ENCODE data around the gene ATF2. TPM values are rescaled to one million over a fixed set of nuclear protein-coding genes. Genes with fewer than 3 reads are reported as not detected.

Gene ATF2
- total RNA-seq, 1 donor from 2014 or later = 59.9 TPM

- intact Hi-C loops (cut with micrococcal nuclease) = no loop called here
- no peak for TF ChIP-seq CTCF (IDR thresholded peaks at IDR 0.05)
- CTCF ChIA-PET = no interaction called here
Observed at GRCh38 chr2:175074478-175074877, 93.5 kb downstream of the ATF2 start.

DNA sequence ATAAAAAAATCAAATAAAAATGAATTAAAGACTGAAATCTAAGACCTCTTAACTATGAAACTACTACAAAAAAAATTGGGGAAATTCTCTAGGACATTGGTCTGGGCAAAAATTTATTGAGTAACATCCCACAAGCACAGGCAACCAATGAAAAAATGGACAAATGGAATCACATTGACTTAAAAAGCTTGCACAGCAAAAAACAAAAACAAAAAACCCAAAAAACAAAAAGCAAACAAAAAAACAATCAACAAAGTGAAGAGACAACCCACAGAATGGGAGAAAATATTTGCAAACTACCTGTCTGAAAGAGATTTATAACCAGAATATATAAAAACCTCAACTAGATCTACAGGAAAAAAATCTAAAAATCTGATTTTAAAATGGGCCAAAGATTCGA lies 99.5 kb downstream of the ATF2 start:
- POLR2A ChIA-PET = no interaction called here
- CTCF ChIA-PET = no interaction called here
- intact Hi-C loops (cut with micrococcal nuclease) = no loop called here
- DNase-seq (no peak), ATAC-seq (ENCODE audit: low read depth) (no peak)
- H3K4me3 Mint-ChIP-seq = no peak overlapping the region
- no peak overlapping the region for H3K27ac Mint-ChIP-seq
- H3K4me1 Mint-ChIP-seq = no peaks in the 10 kb centered on the region
- H3K9me3 Mint-ChIP-seq = no peaks in the 10 kb centered on the region
- H3K27me3 Mint-ChIP-seq = no peaks in the 10 kb centered on the region
- no peak for TF ChIP-seq CTCF (IDR thresholded peaks at IDR 0.05)
- peaks cover 52% of the 10 kb centered on the region for H3K36me3 Mint-ChIP-seq (ENCODE audit: low read depth)

More at GRCh38 chr2:175074478-175074877, 93.5 kb downstream of the ATF2 start:
- H3K36me3 Mint-ChIP-seq (ENCODE audit: low read depth) = peaks cover 53% of the 10 kb centered on the region
- H3K27me3 Mint-ChIP-seq = no peaks in the 10 kb centered on the region
- H3K27ac Mint-ChIP-seq = no peak overlapping the region
- ATAC-seq (ENCODE audit: low read depth) (no peak), DNase-seq (no peak)
- POLR2A ChIA-PET = no interaction called here
- H3K4me1 Mint-ChIP-seq = no peaks in the 10 kb centered on the region
- H3K9me3 Mint-ChIP-seq = no peaks in the 10 kb centered on the region
- no peak overlapping the region for H3K4me3 Mint-ChIP-seq

GRCh38 chr2:175066411-175066810 lies 101.6 kb downstream of the ATF2 start:
- Mint-ChIP-seq H3K4me3 (no peak overlapping the region), H3K4me1 (no peaks in the 10 kb centered on the region), H3K36me3 (ENCODE audit: low read depth) (peaks cover 49% of the 10 kb centered on the region), H3K27ac (no peak overlapping the region), H3K27me3 (no peaks in the 10 kb centered on the region), H3K9me3 (no peaks in the 10 kb centered on the region)
- intact Hi-C loops (cut with micrococcal nuclease) = no loop called here
- no peak for TF ChIP-seq CTCF (IDR thresholded peaks at IDR 0.05)
- ChIA-PET CTCF (no interaction called here), POLR2A (no interaction called here)
- no peak for ATAC-seq (ENCODE audit: low read depth)
- no peak for DNase-seq

GRCh38 chr2:175064797-175065196 lies 103.2 kb downstream of the ATF2 start:
- H3K36me3 Mint-ChIP-seq (ENCODE audit: low read depth) = peaks cover 44% of the 10 kb centered on the region
- ATAC-seq (ENCODE audit: low read depth) (no peak), DNase-seq (no peak)
- no peaks in the 10 kb centered on the region for H3K27me3 Mint-ChIP-seq
- no peaks in the 10 kb centered on the region for H3K4me1 Mint-ChIP-seq
- H3K27ac Mint-ChIP-seq = no peak overlapping the region
- POLR2A ChIA-PET = no interaction called here
- no peaks in the 10 kb centered on the region for H3K9me3 Mint-ChIP-seq
- CTCF ChIA-PET = no interaction called here
- H3K4me3 Mint-ChIP-seq = no peak overlapping the region
- TF ChIP-seq CTCF (IDR thresholded peaks at IDR 0.05) = no peak
- intact Hi-C loops (cut with micrococcal nuclease) = no loop called here

- intact Hi-C loops (cut with micrococcal nuclease) = no loop called here
- no peak for DNase-seq
- TF ChIP-seq CTCF (IDR thresholded peaks at IDR 0.05) = no peak
- H3K9me3 Mint-ChIP-seq = no peaks in the 10 kb centered on the region
- ATAC-seq (ENCODE audit: low read depth) = no peak
- no peak overlapping the region for H3K27ac Mint-ChIP-seq
- ChIA-PET POLR2A (no interaction called here), CTCF (no interaction called here)
- H3K4me3 Mint-ChIP-seq = no peak overlapping the region
- H3K36me3 Mint-ChIP-seq (ENCODE audit: low read depth) = peaks cover 43% of the 10 kb centered on the region
- H3K27me3 Mint-ChIP-seq = no peaks in the 10 kb centered on the region
- no peaks in the 10 kb centered on the region for H3K4me1 Mint-ChIP-seq
Observed at GRCh38 chr2:175063741-175064140, 104.3 kb downstream of the ATF2 start.
